Ascending aorta (tissue), 2 donors: ENCODE data around the gene CMTR1. TPM values are rescaled to one million over a fixed set of nuclear protein-coding genes. Genes with fewer than 3 reads are reported as not detected.
A peak's percentile ranks its signal among the peaks of the same experiment; 100 is the strongest.

Experiments used
- DNase-seq, 2 donors: peaks; one replicate each; pipeline ENCODE4 v3.0.0-alpha.2; 2019; ENCODE audit warnings: low spot score in 2 of 2
- H3K27ac ChIP-seq, 2 donors: fragments of 200-600 bp; sonication (generic); one replicate each; pipeline ENCODE4 v1.5.1; 2016 to 2017; ENCODE audit warnings: mild to moderate bottlenecking in 1 of 2
- H3K27me3 ChIP-seq: fragments of 200-600 bp; sonication (generic); one replicate; pipeline ENCODE4 v1.5.1; 2017
- H3K36me3 ChIP-seq, 2 donors: fragments of 200-600 bp; sonication (generic); one replicate each; pipeline ENCODE4 v1.5.1; 2016
- H3K4me1 ChIP-seq, 2 donors: fragments of 200-600 bp; sonication (generic); one replicate each; pipeline ENCODE4 v1.5.1; 2016 to 2017; ENCODE audit warnings: mild to moderate bottlenecking in 1 of 2
- H3K4me3 ChIP-seq, 2 donors: fragments of 200-600 bp; sonication (generic); one replicate each; pipeline ENCODE4 v1.5.1; 2016 to 2017; ENCODE audit warnings: mild to moderate bottlenecking in 1 of 2
- H3K9me3 ChIP-seq, 2 donors: fragments of 200-600 bp; sonication (generic); one replicate each; pipeline ENCODE4 v1.5.1; 2016
- CTCF ChIP-seq, 3 experiments: fragments of 200-600 bp in 2 of 3; fragments of 450-650 bp in 1 of 3; sonication (generic) in 2 of 3; IDR thresholded peaks; one replicate each; pipeline ENCODE4 v1.5.1; 2016 to 2019; ENCODE audit warnings: antibody characterized with exemption in 3 of 3, mild to moderate bottlenecking in 1 of 3, moderate library complexity in 1 of 3
- intact Hi-C: fragments of 100-400 bp; cut with DNase I; formaldehyde crosslinking; loops from one replicate; pipeline ENCODE4 v1.15.1; 2023
- total RNA-seq: library from RNA; depleted of rRNA; stranded (reverse); fragments of >200 nt; gene quantifications from one replicate; pipeline ENCODE4 v1.1.0, GENCODE V29; 2016

The CMTR1 gene
- total RNA-seq, result 24.5 TPM

GRCh38 chr6:37432916-37433656, at the start of gene CMTR1:
Gene CMTR1, plus strand, starts transcription at chr6:37433221. Its CDS starts 2,409 bp downstream, at chr6:37435630.
- Histone ChIP-seq H3K27ac (peak within 1 kb of the TSS; percentile 94 to 95), H3K4me3 (peak within 1 kb of the TSS; percentile 87 to 94), H3K4me1 (peaks cover 4 to 8% of the 10 kb centered on the region in 2 donors), H3K27me3 (no peaks in the 10 kb centered on the region), H3K36me3 (peaks cover 9 to 25% of the 10 kb centered on the region in 2 donors), H3K9me3 (no peaks in the 10 kb centered on the region)
- no peak for TF ChIP-seq CTCF (IDR thresholded peaks at IDR 0.05)
- intact Hi-C loops, result loop anchor here (5.0 to 10.0 kb wide), 3 partner anchors 66 to 108 kb away; no protein-coding TSS in a partner anchor
- DNase-seq, result peak; percentile 81 to 96

GRCh38 chr6:37388578-37388977, 44.4 kb upstream of the CMTR1 start:
- no peak for DNase-seq
- no peaks in the 10 kb centered on the region for H3K9me3 ChIP-seq
- intact Hi-C loops, result no loop called here
- no peaks in the 10 kb centered on the region for H3K27me3 ChIP-seq
- no peaks in the 10 kb centered on the region for H3K4me1 ChIP-seq
- TF ChIP-seq CTCF (IDR thresholded peaks at IDR 0.05), result no peak
- no peak overlapping the region for H3K4me3 ChIP-seq
- H3K27ac ChIP-seq, result no peak overlapping the region
- peaks cover 42 to 62% of the 10 kb centered on the region in 2 donors for H3K36me3 ChIP-seq

- Histone ChIP-seq H3K27me3 (no peaks in the 10 kb centered on the region), H3K4me3 (no peak overlapping the region), H3K27ac (no peak overlapping the region), H3K9me3 (no peaks in the 10 kb centered on the region), H3K36me3 (peaks cover 38 to 59% of the 10 kb centered on the region in 2 donors), H3K4me1 (no peaks in the 10 kb centered on the region)
- no peak for TF ChIP-seq CTCF (IDR thresholded peaks at IDR 0.05)
- intact Hi-C loops, result no loop called here
- no peak for DNase-seq
Measured at GRCh38 chr6:37389857-37390256, 43.2 kb upstream of the CMTR1 start.

GRCh38 chr6:37391120-37391519, 41.9 kb upstream of the CMTR1 start:
- Histone ChIP-seq H3K27ac (no peak overlapping the region), H3K36me3 (peaks cover 38 to 53% of the 10 kb centered on the region in 2 donors), H3K4me1 (no peaks in the 10 kb centered on the region), H3K4me3 (no peak overlapping the region), H3K9me3 (no peaks in the 10 kb centered on the region), H3K27me3 (no peaks in the 10 kb centered on the region)
- TF ChIP-seq CTCF (IDR thresholded peaks at IDR 0.05), result no peak
- DNase-seq, result no peak
- intact Hi-C loops, result no loop called here

GRCh38 chr6:37392821-37393220, 40.2 kb upstream of the CMTR1 start:
- DNase-seq, result no peak
- Histone ChIP-seq H3K4me1 (no peaks in the 10 kb centered on the region), H3K27ac (no peak overlapping the region), H3K36me3 (peaks cover 26 to 36% of the 10 kb centered on the region in 2 donors), H3K4me3 (no peak overlapping the region), H3K27me3 (no peaks in the 10 kb centered on the region), H3K9me3 (no peaks in the 10 kb centered on the region)
- no peak for TF ChIP-seq CTCF (IDR thresholded peaks at IDR 0.05)
- intact Hi-C loops, result no loop called here
